Measurements from ENCODE around the gene SSH2.
"Not testable (repeated sequence)": the region's sequence is repeated elsewhere in the genome, so short reads cannot be mapped to it uniquely, and the experiment has no call there.

SSH2 gene

GRCh38 chr17:29929533-29930408 lies at the start of gene SSH2:
TSS of gene SSH2 (minus strand) at chr17:29930228. CDS start at chr17:29930000, 228 bp downstream.
- DNase-seq, result peak; percentile 91

GRCh38 chr17:29977836-29978235 lies 47.8 kb upstream of the SSH2 start:
- no peak for DNase-seq

- no peak for DNase-seq
Measured at GRCh38 chr17:29973005-29973404, 43.0 kb upstream of the SSH2 start.

GRCh38 chr17:29972277-29972676 lies 42.2 kb upstream of the SSH2 start:
- DNase-seq, result peak; percentile 60

GRCh38 chr17:29968271-29968670 lies 38.2 kb upstream of the SSH2 start:
- DNase-seq, result no peak

- DNase-seq, result no peak
Measured at GRCh38 chr17:29962656-29963055, 32.6 kb upstream of the SSH2 start.

GRCh38 chr17:29959658-29960337 lies 29.8 kb upstream of the SSH2 start:
- DNase-seq, result no peak

- DNase-seq, result no peak
Measured at GRCh38 chr17:29958947-29959657, 29.1 kb upstream of the SSH2 start.

- DNase-seq, result not testable (repeated sequence)
Measured at GRCh38 chr17:29957488-29957887, 27.5 kb upstream of the SSH2 start.

- no peak for DNase-seq
Measured at GRCh38 chr17:29956225-29956624, 26.2 kb upstream of the SSH2 start.

GRCh38 chr17:29954405-29954804 lies 24.4 kb upstream of the SSH2 start:
- DNase-seq, result no peak

GRCh38 chr17:29949696-29950095 lies 19.7 kb upstream of the SSH2 start:
- peak; percentile 26 for DNase-seq

GRCh38 chr17:29948448-29949215 lies 18.6 kb upstream of the SSH2 start:
- no peak for DNase-seq

GRCh38 chr17:29945281-29945680 lies 15.3 kb upstream of the SSH2 start:
- no peak for DNase-seq

GRCh38 chr17:29941334-29941733 lies 11.3 kb upstream of the SSH2 start, which contains the start of gene EFCAB5:
TSS of gene EFCAB5 (plus strand) at chr17:29941634. CDS start at chr17:29941797, 163 bp downstream.
- DNase-seq, result no peak

- no peak for DNase-seq
Measured at GRCh38 chr17:29936724-29937123, 6.7 kb upstream of the SSH2 start.

GRCh38 chr17:29935909-29936308 lies 5.9 kb upstream of the SSH2 start:
- DNase-seq, result not testable (repeated sequence)

GRCh38 chr17:29933379-29933778 lies 3.4 kb upstream of the SSH2 start:
- DNase-seq, result no peak

- peak; percentile 84 for DNase-seq
Measured at GRCh38 chr17:29931231-29931932, 1.4 kb upstream of the SSH2 start.

GRCh38 chr17:29930409-29931010 lies 482 bp upstream of the SSH2 start:
- DNase-seq, result peak; percentile 56

- DNase-seq, result no peak
Measured at GRCh38 chr17:29929006-29929532, 959 bp downstream of the SSH2 start.

Measured in NCI-H1092 (cell line).